ENCODE measurements around the gene MAD1L1.

DNA sequence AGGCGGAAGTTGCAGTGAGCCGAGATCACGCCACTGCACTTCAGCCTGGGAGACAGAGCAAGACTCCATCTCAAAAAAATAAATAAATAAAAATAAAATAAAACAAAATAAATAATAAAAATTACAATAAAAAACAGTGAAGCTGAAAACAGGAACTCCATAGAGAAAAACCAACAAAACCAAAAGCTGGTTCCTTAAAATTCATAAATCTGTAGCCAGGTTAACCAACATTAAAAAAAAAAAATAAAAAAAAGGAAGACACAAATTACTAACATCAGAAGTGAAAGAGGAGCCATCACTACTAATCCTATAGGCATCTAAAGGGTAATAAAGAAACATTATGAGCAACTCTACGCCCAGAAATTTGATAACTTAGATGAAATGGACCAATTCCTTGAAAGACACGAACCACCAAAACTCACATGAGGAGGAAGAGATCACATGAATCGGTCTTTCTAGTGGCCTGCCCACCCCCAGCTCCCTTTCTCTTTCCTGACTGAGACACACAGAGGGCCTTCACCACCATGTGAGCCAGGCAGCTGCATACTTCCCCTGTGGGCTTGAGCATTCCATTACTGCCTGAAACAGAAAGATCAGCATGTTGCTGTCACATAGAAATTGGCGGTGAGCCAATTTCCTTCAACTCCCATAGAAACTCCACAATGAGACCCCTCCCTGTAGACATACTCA, 208.7 kb downstream of the MAD1L1 start:
- TF ChIP-seq, protein P1, sequence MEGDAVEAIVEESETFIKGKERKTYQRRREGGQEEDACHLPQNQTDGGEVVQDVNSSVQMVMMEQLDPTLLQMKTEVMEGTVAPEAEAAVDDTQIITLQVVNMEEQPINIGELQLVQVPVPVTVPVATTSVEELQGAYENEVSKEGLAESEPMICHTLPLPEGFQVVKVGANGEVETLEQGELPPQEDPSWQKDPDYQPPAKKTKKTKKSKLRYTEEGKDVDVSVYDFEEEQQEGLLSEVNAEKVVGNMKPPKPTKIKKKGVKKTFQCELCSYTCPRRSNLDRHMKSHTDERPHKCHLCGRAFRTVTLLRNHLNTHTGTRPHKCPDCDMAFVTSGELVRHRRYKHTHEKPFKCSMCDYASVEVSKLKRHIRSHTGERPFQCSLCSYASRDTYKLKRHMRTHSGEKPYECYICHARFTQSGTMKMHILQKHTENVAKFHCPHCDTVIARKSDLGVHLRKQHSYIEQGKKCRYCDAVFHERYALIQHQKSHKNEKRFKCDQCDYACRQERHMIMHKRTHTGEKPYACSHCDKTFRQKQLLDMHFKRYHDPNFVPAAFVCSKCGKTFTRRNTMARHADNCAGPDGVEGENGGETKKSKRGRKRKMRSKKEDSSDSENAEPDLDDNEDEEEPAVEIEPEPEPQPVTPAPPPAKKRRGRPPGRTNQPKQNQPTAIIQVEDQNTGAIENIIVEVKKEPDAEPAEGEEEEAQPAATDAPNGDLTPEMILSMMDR (IDR thresholded peaks at IDR 0.05): no peak
- TF ChIP-seq POLR2A (IDR thresholded peaks at IDR 0.05): no peak
